Central memory CD8-positive, alpha-beta T cell (primary cell): ENCODE results near the gene TUBD1.
"Not testable (repeated sequence)": the region's sequence is repeated elsewhere in the genome, so short reads cannot be mapped to it uniquely, and the experiment has no call there.

Experiments used
- ATAC-seq: fragments of 150-1000 bp; cut with Tn5 transposase; replicated peaks from 2 replicates; pipeline ENCODE4 v1.10.0; 2022; ENCODE audit warnings: mild to moderate bottlenecking, moderate FRiP score, moderate number of reproducible peaks; ENCODE audit not compliant: poor library complexity, severe bottlenecking; ENCODE audit errors: extremely low read depth
- DNase-seq, 2 donors: peaks; one replicate each; pipeline ENCODE4 v3.0.0; 2021; ENCODE audit warnings: low spot score in 2 of 2
- H3K27ac Mint-ChIP-seq: one replicate; pipeline ENCODE4 v1.8.0; 2022; ENCODE audit warnings: low read depth, mild to moderate bottlenecking, moderate library complexity, mixed read lengths
- H3K27me3 Mint-ChIP-seq: one replicate; pipeline ENCODE4 v1.8.0; 2022; ENCODE audit warnings: mixed read lengths
- H3K36me3 Mint-ChIP-seq: one replicate; pipeline ENCODE4 v1.8.0; 2022; ENCODE audit warnings: mild to moderate bottlenecking, moderate library complexity, mixed read lengths; ENCODE audit not compliant: insufficient read depth
- H3K4me1 Mint-ChIP-seq: one replicate; pipeline ENCODE4 v1.8.0; 2022; ENCODE audit warnings: mixed read lengths
- H3K4me3 Mint-ChIP-seq: one replicate; pipeline ENCODE4 v1.8.0; 2022; ENCODE audit warnings: mild to moderate bottlenecking, moderate library complexity, mixed read lengths
- H3K9me3 Mint-ChIP-seq: one replicate; pipeline ENCODE4 v1.8.0; 2022; ENCODE audit warnings: mixed read lengths

Gene TUBD1

DNA sequence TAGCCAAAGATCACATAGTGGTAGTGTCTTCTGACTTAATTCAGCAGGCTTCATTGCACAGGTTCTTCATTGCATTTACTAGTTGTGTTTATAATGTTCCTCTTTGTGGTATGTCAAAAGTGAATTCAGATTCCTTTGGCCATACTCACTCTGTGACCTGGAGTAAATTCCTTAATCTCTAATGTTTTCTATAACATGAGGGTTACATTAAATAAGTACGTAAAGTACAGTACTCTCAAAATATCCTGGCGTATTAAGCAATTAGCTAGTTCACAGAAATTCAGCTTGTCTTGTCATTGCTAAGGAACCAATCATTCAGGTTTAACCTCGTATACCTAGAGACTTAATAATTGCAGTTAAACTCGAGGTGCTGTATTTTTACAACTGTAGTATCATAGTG is 4.3 kb upstream of the TUBD1 start:
- H3K36me3 Mint-ChIP-seq: peaks cover 18% of the 10 kb centered on the region
- no peak overlapping the region for H3K27ac Mint-ChIP-seq
- no peaks in the 10 kb centered on the region for H3K27me3 Mint-ChIP-seq
- no peak overlapping the region for H3K4me3 Mint-ChIP-seq
- DNase-seq (no peak), ATAC-seq (no peak)
- H3K9me3 Mint-ChIP-seq: no peaks in the 10 kb centered on the region
- H3K4me1 Mint-ChIP-seq: peaks cover 43% of the 10 kb centered on the region

DNA sequence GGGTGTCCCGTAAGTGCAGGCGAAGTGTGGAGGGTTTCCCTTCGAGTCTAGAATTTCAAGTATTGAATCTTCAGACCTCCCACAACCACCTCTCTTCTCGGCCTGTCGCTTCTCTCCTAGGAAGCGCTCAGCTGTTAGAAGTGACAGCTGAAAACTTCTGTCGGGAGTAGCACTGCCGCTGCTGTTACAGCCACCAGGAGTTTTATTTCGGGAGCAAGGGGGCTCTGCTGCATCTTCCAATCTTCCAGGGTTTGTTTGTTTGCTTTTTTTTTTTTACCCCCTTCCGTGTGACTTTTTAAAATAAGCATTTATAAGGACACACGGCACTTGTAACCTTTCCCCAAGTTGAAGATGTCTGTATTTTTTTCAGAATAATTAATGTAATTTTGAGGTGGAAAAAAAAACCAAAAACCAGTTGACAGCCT is 945 bp upstream of the TUBD1 start:
- H3K27me3 Mint-ChIP-seq: no peaks in the 10 kb centered on the region
- no peaks in the 10 kb centered on the region for H3K9me3 Mint-ChIP-seq
- peak overlapping the region; percentile 100 for H3K4me3 Mint-ChIP-seq
- no peak for DNase-seq
- H3K36me3 Mint-ChIP-seq: peaks cover 23% of the 10 kb centered on the region
- H3K4me1 Mint-ChIP-seq: peaks cover 47% of the 10 kb centered on the region
- peak overlapping the region; percentile 100 for H3K27ac Mint-ChIP-seq
- ATAC-seq: peak; percentile 35

- no peaks in the 10 kb centered on the region for H3K9me3 Mint-ChIP-seq
These were observed 356 bp downstream of the TUBD1 start for GRCh38 chr17:59892251-59892923.

DNA sequence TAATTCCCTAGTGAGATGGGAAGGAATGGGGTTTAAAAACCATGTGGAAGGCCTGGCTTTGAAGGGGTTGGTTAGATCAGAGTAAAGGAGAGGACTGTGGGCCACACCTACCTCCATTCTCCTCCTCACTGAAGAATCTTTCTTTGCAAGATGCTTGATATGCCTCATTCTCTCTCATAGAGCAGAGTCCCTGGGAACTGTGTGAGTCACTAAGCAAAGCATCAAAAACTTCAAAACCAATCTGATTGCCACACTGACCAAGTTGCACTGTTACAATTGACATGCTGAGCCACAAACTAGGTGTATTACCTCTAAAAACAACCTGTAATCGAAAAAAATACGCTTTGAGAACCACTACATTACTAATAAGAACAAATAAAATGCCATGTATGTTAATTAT is 2.0 kb downstream of the TUBD1 start:
- Mint-ChIP-seq H3K27ac (peak overlapping the region; percentile 61), H3K4me3 (peak overlapping the region; percentile 48), H3K27me3 (no peaks in the 10 kb centered on the region), H3K9me3 (no peaks in the 10 kb centered on the region), H3K4me1 (peaks cover 58% of the 10 kb centered on the region), H3K36me3 (peaks cover 48% of the 10 kb centered on the region)
- no peak for DNase-seq
- ATAC-seq: no peak

More at GRCh38 chr17:59892251-59892923, 356 bp downstream of the TUBD1 start:
- no peaks in the 10 kb centered on the region for H3K27me3 Mint-ChIP-seq
- H3K27ac Mint-ChIP-seq: peak overlapping the region; percentile 100
- peak overlapping the region; percentile 100 for H3K4me3 Mint-ChIP-seq
- no peak for ATAC-seq
- peaks cover 31% of the 10 kb centered on the region for H3K36me3 Mint-ChIP-seq
- DNase-seq: no peak
- H3K4me1 Mint-ChIP-seq: peaks cover 56% of the 10 kb centered on the region

DNA sequence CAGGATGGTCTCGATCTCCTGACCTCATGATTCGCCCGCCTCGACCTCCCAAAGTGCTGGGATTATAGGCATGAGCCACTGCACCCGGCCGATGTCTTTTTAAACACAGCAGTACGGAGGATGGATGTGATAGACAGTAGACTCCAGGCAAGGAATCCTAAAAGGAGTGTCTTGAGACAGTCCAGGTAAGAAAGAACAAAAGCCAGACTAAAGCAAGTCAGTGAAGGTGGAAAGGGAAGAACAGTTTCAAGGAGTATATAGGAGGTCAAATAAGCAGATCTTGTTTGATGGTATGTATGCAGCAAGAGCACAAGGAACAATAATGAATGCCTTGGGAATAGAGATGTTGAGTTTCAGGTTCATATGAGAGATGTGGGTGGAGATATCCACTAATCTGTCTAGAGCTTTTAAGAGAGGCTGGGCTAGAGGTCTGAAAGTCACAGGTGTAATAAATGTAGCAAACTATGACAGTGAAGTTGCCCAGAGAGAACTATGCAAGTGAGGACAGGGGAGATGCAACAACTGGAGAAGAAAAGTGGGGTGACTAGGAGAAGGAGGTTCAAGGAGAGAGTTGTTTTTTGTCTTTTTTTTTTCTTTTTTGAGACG is 4.5 kb downstream of the TUBD1 start:
- peaks cover 37% of the 10 kb centered on the region for H3K4me1 Mint-ChIP-seq
- peak overlapping the region; percentile 40 for H3K27ac Mint-ChIP-seq
- no peaks in the 10 kb centered on the region for H3K27me3 Mint-ChIP-seq
- H3K4me3 Mint-ChIP-seq: no peak overlapping the region
- no peak for ATAC-seq
- no peak for DNase-seq
- H3K36me3 Mint-ChIP-seq: peaks cover 63% of the 10 kb centered on the region
- H3K9me3 Mint-ChIP-seq: no peaks in the 10 kb centered on the region

- Mint-ChIP-seq H3K27ac (no peak overlapping the region), H3K4me3 (no peak overlapping the region), H3K4me1 (peaks cover 20% of the 10 kb centered on the region), H3K27me3 (no peaks in the 10 kb centered on the region), H3K9me3 (no peaks in the 10 kb centered on the region), H3K36me3 (peaks cover 67% of the 10 kb centered on the region)
- DNase-seq: no peak
- ATAC-seq: no peak
These were observed 7.9 kb downstream of the TUBD1 start for GRCh38 chr17:59884861-59885260.

GRCh38 chr17:59878624-59879023 is 14.1 kb downstream of the TUBD1 start:
- ATAC-seq (no peak), DNase-seq (no peak)
- Mint-ChIP-seq H3K27ac (no peak overlapping the region), H3K9me3 (no peaks in the 10 kb centered on the region), H3K4me1 (no peaks in the 10 kb centered on the region), H3K36me3 (peaks cover 60% of the 10 kb centered on the region), H3K4me3 (no peak overlapping the region), H3K27me3 (no peaks in the 10 kb centered on the region)

DNA sequence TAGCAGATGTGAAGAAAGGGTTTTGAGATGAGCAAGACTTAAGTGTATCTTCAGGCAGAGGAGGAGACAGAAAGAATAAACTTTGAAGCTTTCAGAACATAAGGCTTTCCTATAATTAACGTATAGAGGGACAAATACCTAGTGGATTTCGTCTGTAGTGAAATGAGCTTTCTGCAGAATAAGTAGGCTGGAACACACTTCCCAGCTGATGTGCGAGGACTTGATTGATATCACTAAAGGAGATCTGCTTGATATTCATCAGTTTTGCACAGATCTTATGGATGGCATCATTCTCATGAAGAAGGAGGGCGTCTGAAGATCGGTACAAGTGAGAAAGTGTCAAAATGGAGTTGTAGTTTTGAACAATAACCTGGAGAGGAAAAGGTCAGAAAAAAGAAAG is 14.8 kb downstream of the TUBD1 start:
- Mint-ChIP-seq H3K9me3 (no peaks in the 10 kb centered on the region), H3K27me3 (no peaks in the 10 kb centered on the region), H3K4me3 (no peak overlapping the region), H3K36me3 (peaks cover 63% of the 10 kb centered on the region), H3K27ac (no peak overlapping the region), H3K4me1 (no peaks in the 10 kb centered on the region)
- no peak for DNase-seq
- ATAC-seq: no peak

- Mint-ChIP-seq H3K27me3 (no peaks in the 10 kb centered on the region), H3K36me3 (peaks cover 54% of the 10 kb centered on the region), H3K27ac (peak overlapping the region; percentile 29), H3K4me3 (no peak overlapping the region), H3K4me1 (no peaks in the 10 kb centered on the region), H3K9me3 (no peaks in the 10 kb centered on the region)
- DNase-seq (no peak), ATAC-seq (no peak)
These were observed 16.6 kb downstream of the TUBD1 start for GRCh38 chr17:59876107-59876506.

GRCh38 chr17:59874376-59874775 is 18.4 kb downstream of the TUBD1 start:
- Mint-ChIP-seq H3K36me3 (peaks cover 45% of the 10 kb centered on the region), H3K27ac (no peak overlapping the region), H3K4me1 (no peaks in the 10 kb centered on the region)

DNA sequence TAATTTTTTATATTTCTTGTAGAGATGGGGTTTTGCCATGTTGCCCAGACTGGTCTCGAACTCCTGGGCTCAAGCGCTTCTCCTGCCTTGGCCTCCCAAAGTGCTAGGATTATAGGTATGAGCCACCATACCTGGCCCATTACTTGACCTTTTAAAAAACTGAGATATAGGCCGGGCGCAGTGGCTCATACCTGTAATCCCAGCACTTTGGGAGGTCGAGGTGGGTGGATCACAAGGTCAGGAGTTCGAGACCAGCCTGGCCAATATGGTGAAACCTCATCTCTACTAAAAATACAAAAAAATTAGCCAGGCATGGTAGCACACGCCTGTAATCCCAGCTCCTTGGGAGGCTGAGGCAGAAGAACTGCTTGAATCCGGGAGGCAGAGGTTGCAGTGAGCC is 19.3 kb downstream of the TUBD1 start:
- not testable (repeated sequence) for ATAC-seq, H3K27me3 Mint-ChIP-seq, H3K4me3 Mint-ChIP-seq, H3K9me3 Mint-ChIP-seq, DNase-seq, H3K27ac Mint-ChIP-seq, H3K4me1 Mint-ChIP-seq
- peaks cover 45% of the 10 kb centered on the region for H3K36me3 Mint-ChIP-seq

More at GRCh38 chr17:59874376-59874775, 18.4 kb downstream of the TUBD1 start:
- no peak for ATAC-seq
- Mint-ChIP-seq H3K27me3 (no peaks in the 10 kb centered on the region), H3K4me3 (no peak overlapping the region), H3K9me3 (no peaks in the 10 kb centered on the region)
- DNase-seq: no peak

DNA sequence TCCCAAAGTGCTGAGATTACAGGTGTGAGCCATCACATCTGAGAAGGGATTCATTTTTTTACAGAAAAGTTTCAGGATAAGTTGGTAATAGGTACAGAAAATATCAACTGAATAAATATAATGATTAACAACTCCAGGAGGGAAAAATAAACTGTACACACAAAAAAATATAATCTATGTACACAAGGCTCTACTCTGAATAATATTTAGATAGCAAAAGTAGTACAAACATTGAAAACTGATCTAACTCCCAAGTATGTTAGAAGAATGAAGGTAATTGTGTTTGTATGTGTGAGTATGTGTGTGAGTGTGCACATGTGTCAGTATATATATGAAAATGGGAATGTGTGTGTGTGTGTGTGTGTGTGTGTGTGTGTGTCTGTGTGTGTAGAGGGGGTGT is 20.4 kb downstream of the TUBD1 start:
- Mint-ChIP-seq H3K4me3 (no peak overlapping the region), H3K27ac (no peak overlapping the region), H3K4me1 (no peaks in the 10 kb centered on the region), H3K27me3 (no peaks in the 10 kb centered on the region), H3K9me3 (no peaks in the 10 kb centered on the region), H3K36me3 (peaks cover 41% of the 10 kb centered on the region)
- ATAC-seq: no peak
- DNase-seq: no peak

GRCh38 chr17:59870482-59870881 is 22.3 kb downstream of the TUBD1 start:
- H3K9me3 Mint-ChIP-seq: no peaks in the 10 kb centered on the region
- H3K27me3 Mint-ChIP-seq: no peaks in the 10 kb centered on the region
- ATAC-seq (no peak), DNase-seq (no peak)
- H3K4me1 Mint-ChIP-seq: no peaks in the 10 kb centered on the region
- no peak overlapping the region for H3K4me3 Mint-ChIP-seq
- H3K36me3 Mint-ChIP-seq: peaks cover 30% of the 10 kb centered on the region
- no peak overlapping the region for H3K27ac Mint-ChIP-seq
